Psoas muscle (tissue), 7 donors: ENCODE data around the gene GABRA5. TPM values are rescaled to one million over a fixed set of nuclear protein-coding genes. Genes with fewer than 3 reads are reported as not detected.

Source experiments
- polyA plus RNA-seq, 3 donors: library from polyadenylated mRNA; stranded (reverse); fragments of 200-250 nt; gene quantifications; one replicate each; pipeline ENCODE4 v1.2.3, GENCODE V29; 2013
- total RNA-seq, 4 donors: library from RNA; stranded (reverse); fragmentation: NEBNext Ultra II Directional in 2 of 4; extraction: Animal tissue kit (Norgen Biotek cat#: 25700) in 2 of 4; gene quantifications; one replicate each; pipeline versions ENCODE4 v1.2.1 to v1.2.4, GENCODE V29; 2021 to 2023
- donor health status: healthy with polysubstance abuse.
- donor health status: DM: no; HTN: no; CAD: no; lungs with moderate emphysema.
- donor health status: Bipolar disorder and iron deficiency.
- donor health status: healthy.
- donor health status: DM: no; HTN: no; CAD: no.
- donor health status: DM: no; HTN: no; CAD: no.
- donor health status: DM: yes; HTN: yes; CAD: no.

The GABRA5 gene
- total and polyA plus RNA-seq, 7 donors: 0.01 to 0.05 TPM; not detected in 5

Other genes starting within 250 kb of the GABRA5 start
- 1 to 10 TPM in 1 of 4 donors, under 1 TPM in 3; 0.17 to 1.0 (median 0.42) TPM for gene GABRB3, start 94.0 kb upstream of the GABRA5 start, total RNA-seq
- gene GABRB3, start 94.0 kb upstream of the GABRA5 start, polyA plus RNA-seq: under 1 TPM; 0.10 to 0.35 (median 0.14) TPM
- gene GABRG3, start 104.1 kb downstream of the GABRA5 start, total RNA-seq: not detected
- not detected for gene GABRG3, start 104.1 kb downstream of the GABRA5 start, polyA plus RNA-seq